ENCODE measurements around the gene DBNDD2.
A peak's percentile ranks its signal among the peaks of the same experiment; 100 is the strongest.

Gene DBNDD2

DNA sequence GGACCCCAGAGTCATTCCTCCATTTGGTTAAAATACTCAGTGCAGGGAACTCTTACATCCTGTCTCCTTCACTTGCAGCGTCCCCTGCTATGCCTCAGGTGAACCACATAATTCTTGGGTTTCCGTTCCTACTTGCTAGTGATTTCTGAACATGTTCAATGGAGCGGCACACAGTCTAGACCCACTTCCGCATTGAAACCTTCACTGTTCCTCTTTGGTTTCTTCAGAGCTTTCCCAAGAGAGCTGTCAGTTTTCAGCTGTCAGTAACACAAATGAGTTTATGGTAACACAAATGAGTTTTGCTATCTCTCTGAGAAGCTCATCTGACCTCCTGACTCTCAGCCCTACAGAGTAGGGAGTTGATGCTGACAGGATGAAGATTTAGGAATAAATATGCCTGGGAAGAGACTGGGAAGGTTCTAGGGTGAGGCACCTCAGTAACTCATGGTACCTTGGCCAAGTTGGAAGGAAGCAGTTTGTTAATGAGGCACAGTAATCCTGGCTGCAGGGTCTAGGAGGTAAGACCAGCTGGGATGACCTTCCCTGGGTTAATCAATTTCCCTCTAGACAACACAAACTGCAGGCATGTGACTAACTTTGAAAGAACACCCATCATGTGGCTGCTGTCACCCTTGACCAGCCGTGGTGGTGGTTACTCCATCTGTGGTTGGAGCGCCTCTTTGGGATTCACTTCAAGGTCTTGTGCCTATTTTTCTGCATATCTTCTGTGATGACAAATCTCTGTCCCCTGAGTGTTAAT lies 39.7 kb upstream of the DBNDD2 start:
- no peak overlapping the region for H3K9ac ChIP-seq (ENCODE audit: low read depth, low read length)
- H3K4me3 ChIP-seq (ENCODE audit: low read length), result no peak overlapping the region
- H3K9me3 ChIP-seq (replicated peaks; ENCODE audit: low read length), result no peaks in the 10 kb centered on the region
- peaks cover 13% of the 10 kb centered on the region for H3K4me1 ChIP-seq (ENCODE audit: control insufficient read depth, insufficient read depth, low read length)
- peaks cover 36% of the 10 kb centered on the region for H3K36me3 ChIP-seq (ENCODE audit: insufficient read depth, low read length)
- H3K27me3 ChIP-seq (ENCODE audit: control insufficient read depth, insufficient read depth, low read length), result no peaks in the 10 kb centered on the region
- no peak overlapping the region for H3K4me2 ChIP-seq (ENCODE audit: low read length)

DNA sequence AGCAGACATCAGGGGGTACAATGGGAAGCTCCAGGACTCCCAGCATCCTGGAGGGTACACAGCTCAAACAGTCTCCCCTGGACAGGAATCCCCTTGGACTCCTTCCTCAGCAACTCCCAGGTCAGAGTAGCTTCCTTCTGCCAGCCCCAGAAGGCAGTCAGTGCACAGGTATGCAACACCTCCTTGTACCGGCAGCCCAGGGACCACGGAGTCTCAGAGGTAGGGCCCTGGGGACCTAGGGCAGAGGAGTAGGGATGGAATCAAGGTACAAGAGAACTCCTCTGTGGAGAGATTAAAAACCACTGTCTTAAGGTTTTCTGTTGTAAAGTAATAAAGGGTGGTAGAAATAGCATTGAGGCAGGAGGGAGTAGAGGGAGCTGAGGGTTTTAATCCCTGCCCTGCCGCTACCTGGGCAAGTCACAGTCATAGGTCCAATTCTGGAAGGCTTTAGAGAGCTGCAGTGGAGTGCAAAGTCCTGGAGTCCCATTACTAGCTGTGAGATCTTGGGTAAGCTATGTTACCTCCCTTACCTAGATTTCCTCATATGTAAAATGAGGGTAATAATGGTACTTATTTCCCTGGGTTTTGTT lies 37.4 kb upstream of the DBNDD2 start:
- no peaks in the 10 kb centered on the region for H3K9me3 ChIP-seq (replicated peaks; ENCODE audit: low read length)
- no peaks in the 10 kb centered on the region for H3K27me3 ChIP-seq (ENCODE audit: control insufficient read depth, insufficient read depth, low read length)
- no peak overlapping the region for H3K4me2 ChIP-seq (ENCODE audit: low read length)
- no peak overlapping the region for H3K4me3 ChIP-seq (ENCODE audit: low read length)
- no peak overlapping the region for H3K9ac ChIP-seq (ENCODE audit: low read depth, low read length)
- H3K4me1 ChIP-seq (ENCODE audit: control insufficient read depth, insufficient read depth, low read length), result peaks cover 7% of the 10 kb centered on the region
- H3K36me3 ChIP-seq (ENCODE audit: insufficient read depth, low read length), result peaks cover 31% of the 10 kb centered on the region

DNA sequence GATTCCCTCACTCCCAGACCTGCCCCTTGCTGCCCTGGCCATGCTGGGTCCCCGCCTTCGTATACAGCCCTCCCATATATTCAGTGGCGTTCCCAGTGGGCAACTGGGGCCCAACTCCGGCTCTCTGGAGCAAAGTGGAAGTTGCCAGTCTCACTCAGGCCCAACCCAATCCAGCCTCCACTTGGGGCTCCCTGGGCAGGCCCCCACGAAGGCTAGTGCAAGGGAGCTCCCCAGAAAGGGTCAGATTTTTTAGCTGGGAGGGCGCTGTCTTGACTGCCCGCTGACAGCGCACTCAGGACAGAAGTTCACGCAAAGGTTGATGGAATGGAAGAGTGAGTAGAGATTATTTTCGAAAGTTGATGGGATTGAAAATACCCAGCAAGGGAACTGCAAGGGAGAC lies 35.8 kb upstream of the DBNDD2 start:
- Histone ChIP-seq H3K36me3 (ENCODE audit: insufficient read depth, low read length) (peaks cover 15% of the 10 kb centered on the region), H3K4me1 (ENCODE audit: control insufficient read depth, insufficient read depth, low read length) (peaks cover 7% of the 10 kb centered on the region), H3K9me3 (replicated peaks; ENCODE audit: low read length) (no peaks in the 10 kb centered on the region), H3K4me3 (ENCODE audit: low read length) (peak overlapping the region; percentile 67), H3K27me3 (ENCODE audit: control insufficient read depth, insufficient read depth, low read length) (no peaks in the 10 kb centered on the region), H3K9ac (ENCODE audit: low read depth, low read length) (no peak overlapping the region), H3K4me2 (ENCODE audit: low read length) (peak overlapping the region; percentile 83)

DNA sequence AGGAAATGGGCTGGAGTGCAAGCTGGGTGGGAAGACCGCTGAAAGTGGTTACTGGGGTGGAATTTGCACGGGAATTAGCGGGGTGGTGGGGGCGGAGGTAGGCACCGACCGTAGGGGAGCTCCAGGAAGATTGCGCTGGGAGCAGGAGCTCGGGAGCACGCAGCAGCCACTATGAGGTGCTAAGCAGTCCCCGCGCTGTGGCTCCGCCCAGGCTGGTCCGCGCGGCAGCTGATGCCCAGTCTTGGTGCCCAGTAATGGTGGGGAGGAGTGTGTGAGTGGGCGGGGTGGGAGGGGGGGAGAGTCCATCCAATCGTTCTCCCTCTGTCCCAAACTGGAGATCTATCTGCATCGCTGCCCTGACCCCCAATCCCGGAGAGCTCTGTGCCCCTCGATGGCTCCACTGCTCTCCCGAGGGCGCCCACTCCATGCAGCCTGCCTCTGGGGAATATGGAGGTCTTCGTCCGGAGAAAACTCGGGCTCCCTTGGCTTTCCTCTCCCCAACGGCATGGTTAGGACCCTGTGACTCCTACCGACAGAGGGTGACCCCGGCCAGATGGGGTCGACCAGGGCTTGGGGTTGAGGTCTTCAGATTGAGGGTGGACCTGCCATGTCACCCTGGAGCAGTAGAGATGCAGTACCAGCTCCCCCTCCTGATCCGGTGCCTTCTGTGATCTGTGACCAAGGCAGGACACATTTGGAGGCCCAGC lies 35.3 kb upstream of the DBNDD2 start:
- Histone ChIP-seq H3K9ac (ENCODE audit: low read depth, low read length) (no peak overlapping the region), H3K27me3 (ENCODE audit: control insufficient read depth, insufficient read depth, low read length) (no peaks in the 10 kb centered on the region), H3K9me3 (replicated peaks; ENCODE audit: low read length) (no peaks in the 10 kb centered on the region), H3K4me1 (ENCODE audit: control insufficient read depth, insufficient read depth, low read length) (peaks cover 7% of the 10 kb centered on the region), H3K4me2 (ENCODE audit: low read length) (peak overlapping the region; percentile 83), H3K4me3 (ENCODE audit: low read length) (peak overlapping the region; percentile 67), H3K36me3 (ENCODE audit: insufficient read depth, low read length) (peaks cover 10% of the 10 kb centered on the region)

DNA sequence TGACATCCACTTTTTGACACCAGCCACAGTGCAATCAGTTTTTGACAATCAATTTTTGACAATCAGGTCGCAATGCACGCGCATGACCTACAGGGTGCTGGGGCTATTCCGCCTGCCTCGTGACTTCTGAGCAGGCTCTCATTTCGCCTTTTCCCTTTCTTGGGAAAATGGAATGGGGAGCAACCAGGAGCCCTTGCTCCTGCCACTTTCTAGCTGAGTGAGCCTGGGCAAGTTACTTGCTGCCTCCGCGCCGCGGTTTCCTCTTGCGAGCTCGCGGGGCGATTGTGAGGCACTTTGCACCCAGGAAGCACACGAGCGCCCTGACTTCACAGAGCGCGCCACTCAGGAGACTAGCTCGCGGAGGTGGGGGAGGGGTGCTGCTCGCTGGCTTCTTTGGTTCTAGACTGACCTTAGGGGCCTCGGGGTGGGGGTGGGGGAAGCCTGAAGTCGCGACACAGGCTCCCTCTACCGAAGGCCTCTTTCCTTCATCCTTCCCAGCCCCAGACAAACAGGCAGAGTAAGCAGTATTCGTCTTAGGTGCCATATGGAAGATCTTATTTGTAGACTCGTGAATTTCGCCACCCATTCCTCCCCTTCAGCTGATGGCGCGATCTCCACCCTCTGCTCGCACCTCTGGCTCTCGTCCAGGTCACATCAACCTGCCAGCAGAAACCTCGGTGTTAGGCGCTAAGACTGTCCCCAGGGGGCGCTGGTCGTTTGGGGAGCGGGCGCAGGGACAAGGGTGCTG lies 34.6 kb upstream of the DBNDD2 start:
- Histone ChIP-seq H3K4me3 (ENCODE audit: low read length) (peak overlapping the region; percentile 67), H3K36me3 (ENCODE audit: insufficient read depth, low read length) (peaks cover 2% of the 10 kb centered on the region), H3K4me2 (ENCODE audit: low read length) (peak overlapping the region; percentile 83), H3K9me3 (replicated peaks; ENCODE audit: low read length) (no peaks in the 10 kb centered on the region), H3K27me3 (ENCODE audit: control insufficient read depth, insufficient read depth, low read length) (no peaks in the 10 kb centered on the region), H3K4me1 (ENCODE audit: control insufficient read depth, insufficient read depth, low read length) (peaks cover 7% of the 10 kb centered on the region), H3K9ac (ENCODE audit: low read depth, low read length) (peak overlapping the region; percentile 35)

DNA sequence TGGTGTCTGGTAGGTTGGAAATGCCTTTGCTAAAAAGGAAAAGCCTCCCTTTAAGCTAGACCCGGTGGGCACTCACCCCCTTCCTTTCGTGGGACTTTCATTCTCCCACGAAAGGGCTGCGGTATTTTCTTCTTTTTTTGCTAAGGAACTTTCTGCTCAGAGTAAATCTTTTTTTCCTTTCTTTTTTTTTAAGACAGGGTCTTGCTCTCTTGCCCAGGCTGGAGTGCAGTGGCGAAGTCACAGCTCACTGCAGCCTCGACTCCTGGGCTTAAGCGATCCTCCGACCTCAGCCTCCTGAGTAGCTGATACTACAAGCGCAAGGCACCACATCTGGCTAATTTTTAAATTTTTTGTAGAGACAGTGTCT lies 34.0 kb upstream of the DBNDD2 start:
- H3K4me3 ChIP-seq (ENCODE audit: low read length), result no peak overlapping the region
- H3K36me3 ChIP-seq (ENCODE audit: insufficient read depth, low read length), result no peaks in the 10 kb centered on the region
- H3K9me3 ChIP-seq (replicated peaks; ENCODE audit: low read length), result no peaks in the 10 kb centered on the region
- no peak overlapping the region for H3K9ac ChIP-seq (ENCODE audit: low read depth, low read length)
- peaks cover 7% of the 10 kb centered on the region for H3K4me1 ChIP-seq (ENCODE audit: control insufficient read depth, insufficient read depth, low read length)
- H3K27me3 ChIP-seq (ENCODE audit: control insufficient read depth, insufficient read depth, low read length), result no peaks in the 10 kb centered on the region
- H3K4me2 ChIP-seq (ENCODE audit: low read length), result peak overlapping the region; percentile 83

DNA sequence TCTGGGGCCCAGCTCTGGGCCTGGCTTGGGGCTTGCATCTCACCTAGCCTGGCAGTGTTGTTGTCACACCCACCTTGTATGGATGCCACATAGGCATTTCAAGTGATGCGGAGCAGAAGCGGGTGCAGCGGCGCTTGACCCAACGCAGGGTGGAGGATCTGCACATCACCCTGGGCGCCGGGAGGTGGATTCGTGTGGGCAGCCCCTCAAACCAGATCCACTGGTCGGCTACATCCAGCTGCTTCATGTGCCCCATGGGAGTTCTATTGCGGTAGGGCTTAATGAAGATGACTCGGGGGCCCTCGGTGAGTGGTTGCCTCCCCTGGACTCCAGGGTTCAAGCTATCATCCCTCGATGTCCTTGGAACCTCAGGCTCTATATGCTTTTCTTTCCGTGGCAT lies 33.1 kb upstream of the DBNDD2 start:
- H3K9me3 ChIP-seq (replicated peaks; ENCODE audit: low read length), result no peaks in the 10 kb centered on the region
- H3K36me3 ChIP-seq (ENCODE audit: insufficient read depth, low read length), result no peaks in the 10 kb centered on the region
- H3K4me1 ChIP-seq (ENCODE audit: control insufficient read depth, insufficient read depth, low read length), result peaks cover 7% of the 10 kb centered on the region
- H3K4me2 ChIP-seq (ENCODE audit: low read length), result no peak overlapping the region
- H3K9ac ChIP-seq (ENCODE audit: low read depth, low read length), result no peak overlapping the region
- H3K27me3 ChIP-seq (ENCODE audit: control insufficient read depth, insufficient read depth, low read length), result no peaks in the 10 kb centered on the region
- no peak overlapping the region for H3K4me3 ChIP-seq (ENCODE audit: low read length)

DNA sequence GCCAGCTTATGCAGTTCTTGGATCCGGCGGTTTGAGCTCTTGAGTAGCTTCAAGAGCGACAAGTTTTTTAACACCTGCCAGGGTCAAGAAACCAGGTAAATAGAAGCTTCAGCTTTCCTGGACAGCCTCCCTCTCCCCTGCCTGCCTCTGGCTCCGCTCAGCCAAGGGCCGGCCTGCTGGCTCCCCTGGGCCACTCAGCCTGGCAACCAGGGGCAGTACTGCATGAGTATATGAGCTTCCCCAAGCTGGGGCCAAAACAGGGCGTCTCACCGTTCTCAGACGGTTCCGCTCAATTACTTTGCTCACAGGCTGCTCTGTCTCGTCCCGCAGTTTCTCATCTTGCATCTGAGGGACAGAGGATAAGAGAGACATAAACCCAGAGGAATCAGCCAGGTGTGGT lies 30.8 kb upstream of the DBNDD2 start:
- no peak overlapping the region for H3K9ac ChIP-seq (ENCODE audit: low read depth, low read length)
- no peaks in the 10 kb centered on the region for H3K36me3 ChIP-seq (ENCODE audit: insufficient read depth, low read length)
- no peak overlapping the region for H3K4me3 ChIP-seq (ENCODE audit: low read length)
- no peaks in the 10 kb centered on the region for H3K9me3 ChIP-seq (replicated peaks; ENCODE audit: low read length)
- no peak overlapping the region for H3K4me2 ChIP-seq (ENCODE audit: low read length)
- H3K27me3 ChIP-seq (ENCODE audit: control insufficient read depth, insufficient read depth, low read length), result no peaks in the 10 kb centered on the region
- H3K4me1 ChIP-seq (ENCODE audit: control insufficient read depth, insufficient read depth, low read length), result peaks cover 7% of the 10 kb centered on the region

DNA sequence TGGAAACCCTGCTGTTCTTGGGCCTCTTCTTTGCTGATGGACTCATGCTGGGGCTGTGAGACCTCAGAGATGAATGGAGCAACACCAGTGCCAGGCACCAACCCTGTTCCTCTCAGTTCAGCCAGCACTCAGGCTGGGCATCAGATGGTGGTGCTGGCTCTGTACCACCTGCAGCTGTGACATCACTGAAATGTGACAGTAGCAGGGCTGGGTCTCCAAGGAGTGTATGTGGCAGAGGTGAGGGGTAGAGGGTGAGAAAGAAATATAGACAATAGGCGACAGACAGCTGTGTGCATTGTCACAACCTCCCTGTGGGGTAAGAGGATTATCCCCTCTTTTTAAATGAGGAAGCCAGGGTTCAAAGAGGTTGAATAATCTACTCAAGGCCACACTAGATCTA lies 29.9 kb upstream of the DBNDD2 start, which contains the start of gene TP53TG5:
TSS of gene TP53TG5 (minus strand) at position 135 of the 400 bp plus-strand sequence. CDS start at position 46, 89 bp downstream.
- H3K4me1 ChIP-seq (ENCODE audit: control insufficient read depth, insufficient read depth, low read length), result peaks cover 5% of the 10 kb centered on the region
- no peaks in the 10 kb centered on the region for H3K9me3 ChIP-seq (replicated peaks; ENCODE audit: low read length)
- H3K9ac ChIP-seq (ENCODE audit: low read depth, low read length), result no peak within 1 kb of the TSS
- H3K4me3 ChIP-seq (ENCODE audit: low read length), result no peak within 1 kb of the TSS
- H3K27me3 ChIP-seq (ENCODE audit: control insufficient read depth, insufficient read depth, low read length), result no peaks in the 10 kb centered on the region
- H3K4me2 ChIP-seq (ENCODE audit: low read length), result no peak within 1 kb of the TSS
- H3K36me3 ChIP-seq (ENCODE audit: insufficient read depth, low read length), result no peaks in the 10 kb centered on the region

DNA sequence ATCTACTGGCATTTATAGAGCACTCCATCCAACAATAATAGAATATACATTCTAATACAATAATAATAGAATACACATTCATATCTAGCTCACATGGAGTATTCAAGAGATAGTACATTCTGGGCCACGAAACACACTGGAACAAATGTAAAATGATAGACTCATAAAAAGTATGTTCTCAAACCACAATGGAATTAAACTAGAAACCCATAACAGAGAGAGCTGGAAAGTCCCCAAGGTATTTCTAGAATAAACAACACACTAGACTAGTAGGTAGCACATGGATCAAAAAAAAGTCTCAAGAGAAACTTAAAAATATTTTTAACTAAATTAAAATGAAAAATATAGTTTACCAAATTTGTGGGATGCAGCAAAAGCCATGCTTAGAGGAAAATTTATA lies 20.8 kb upstream of the DBNDD2 start:
- Histone ChIP-seq H3K4me3 (ENCODE audit: low read length) (no peak overlapping the region), H3K9ac (ENCODE audit: low read depth, low read length) (no peak overlapping the region), H3K27me3 (ENCODE audit: control insufficient read depth, insufficient read depth, low read length) (no peaks in the 10 kb centered on the region), H3K36me3 (ENCODE audit: insufficient read depth, low read length) (no peaks in the 10 kb centered on the region), H3K9me3 (replicated peaks; ENCODE audit: low read length) (no peaks in the 10 kb centered on the region), H3K4me1 (ENCODE audit: control insufficient read depth, insufficient read depth, low read length) (peaks cover 2% of the 10 kb centered on the region), H3K4me2 (ENCODE audit: low read length) (no peak overlapping the region)

DNA sequence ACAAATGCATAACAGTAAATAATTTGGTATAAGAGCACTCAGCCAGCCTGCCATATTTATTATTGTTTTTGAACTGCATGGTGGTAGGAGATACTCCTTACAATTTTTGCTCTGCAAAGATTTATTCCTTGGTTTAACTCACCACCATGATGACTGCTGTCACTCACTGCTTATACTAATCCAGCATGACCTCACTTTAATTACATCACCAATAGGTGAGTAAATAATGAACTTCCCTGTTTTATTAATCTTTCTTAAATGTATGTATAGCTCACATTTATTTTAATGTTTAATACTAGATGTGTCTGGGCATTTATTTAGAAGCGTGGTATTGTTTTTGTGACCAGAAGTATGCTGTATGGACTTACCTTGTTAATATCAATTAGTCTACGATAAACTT lies 17.2 kb upstream of the DBNDD2 start:
- H3K27me3 ChIP-seq (ENCODE audit: control insufficient read depth, insufficient read depth, low read length), result no peaks in the 10 kb centered on the region
- H3K4me1 ChIP-seq (ENCODE audit: control insufficient read depth, insufficient read depth, low read length), result no peaks in the 10 kb centered on the region
- no peaks in the 10 kb centered on the region for H3K36me3 ChIP-seq (ENCODE audit: insufficient read depth, low read length)
- no peak overlapping the region for H3K9ac ChIP-seq (ENCODE audit: low read depth, low read length)
- H3K4me2 ChIP-seq (ENCODE audit: low read length), result no peak overlapping the region
- no peaks in the 10 kb centered on the region for H3K9me3 ChIP-seq (replicated peaks; ENCODE audit: low read length)
- H3K4me3 ChIP-seq (ENCODE audit: low read length), result no peak overlapping the region
